Measurements from ENCODE around the gene GRIP1.

Gene GRIP1

GRCh38 chr12:66446276-66446675 is 232.6 kb downstream of the GRIP1 start:
- H3K4me3 ChIP-seq (ENCODE audit: low read depth, low read length): no peak overlapping the region
- no peak for TF ChIP-seq CTCF (IDR thresholded peaks at IDR 0.05; ENCODE audit: low read depth, low read length)

- H3K4me3 ChIP-seq (ENCODE audit: low read depth, low read length): no peak overlapping the region
- TF ChIP-seq CTCF (IDR thresholded peaks at IDR 0.05; ENCODE audit: low read depth, low read length): no peak
Observed at GRCh38 chr12:66441905-66442559, 236.8 kb downstream of the GRIP1 start.

- H3K4me3 ChIP-seq (ENCODE audit: low read depth, low read length): no peak overlapping the region
- no peak for TF ChIP-seq CTCF (IDR thresholded peaks at IDR 0.05; ENCODE audit: low read depth, low read length)
Observed at GRCh38 chr12:66438601-66439000, 240.3 kb downstream of the GRIP1 start.

- H3K4me3 ChIP-seq (ENCODE audit: low read depth, low read length): no peak overlapping the region
- TF ChIP-seq CTCF (IDR thresholded peaks at IDR 0.05; ENCODE audit: low read depth, low read length): no peak
Observed at GRCh38 chr12:66430106-66430505, 248.8 kb downstream of the GRIP1 start.

- TF ChIP-seq CTCF (IDR thresholded peaks at IDR 0.05; ENCODE audit: low read depth, low read length): no peak
- no peak overlapping the region for H3K4me3 ChIP-seq (ENCODE audit: low read depth, low read length)
Observed at GRCh38 chr12:66428870-66429269, 250.0 kb downstream of the GRIP1 start.

GRCh38 chr12:66428261-66428660 is 250.6 kb downstream of the GRIP1 start:
- no peak for TF ChIP-seq CTCF (IDR thresholded peaks at IDR 0.05; ENCODE audit: low read depth, low read length)
- no peak overlapping the region for H3K4me3 ChIP-seq (ENCODE audit: low read depth, low read length)

GRCh38 chr12:66426696-66427095 is 252.2 kb downstream of the GRIP1 start:
- no peak overlapping the region for H3K4me3 ChIP-seq (ENCODE audit: low read depth, low read length)
- TF ChIP-seq CTCF (IDR thresholded peaks at IDR 0.05; ENCODE audit: low read depth, low read length): no peak
